SU-DHL-6 (cell line): ENCODE measurements around the gene MYO1D.

Source experiments
- EZH2phosphoT487 ChIP-seq: fragments of 200-600 bp; sonication (generic), shearing (Covaris generic); conservative IDR thresholded peaks from 2 replicates; pipeline ENCODE4 v1.6.1; 2018; ENCODE audit warnings: mild to moderate bottlenecking, antibody characterized with exemption, low read length, moderate library complexity, mixed read lengths
- TF ChIP-seq, protein P1 (sequence below): fragments of 200-600 bp; sonication (generic); IDR thresholded peaks from one replicate; pipeline ENCODE4 v1.5.1; 2017; ENCODE audit warnings: antibody characterized with exemption, mild to moderate bottlenecking, low read length, moderate library complexity; ENCODE audit not compliant: insufficient read depth, poor library complexity, severe bottlenecking

- TF ChIP-seq, protein P1, sequence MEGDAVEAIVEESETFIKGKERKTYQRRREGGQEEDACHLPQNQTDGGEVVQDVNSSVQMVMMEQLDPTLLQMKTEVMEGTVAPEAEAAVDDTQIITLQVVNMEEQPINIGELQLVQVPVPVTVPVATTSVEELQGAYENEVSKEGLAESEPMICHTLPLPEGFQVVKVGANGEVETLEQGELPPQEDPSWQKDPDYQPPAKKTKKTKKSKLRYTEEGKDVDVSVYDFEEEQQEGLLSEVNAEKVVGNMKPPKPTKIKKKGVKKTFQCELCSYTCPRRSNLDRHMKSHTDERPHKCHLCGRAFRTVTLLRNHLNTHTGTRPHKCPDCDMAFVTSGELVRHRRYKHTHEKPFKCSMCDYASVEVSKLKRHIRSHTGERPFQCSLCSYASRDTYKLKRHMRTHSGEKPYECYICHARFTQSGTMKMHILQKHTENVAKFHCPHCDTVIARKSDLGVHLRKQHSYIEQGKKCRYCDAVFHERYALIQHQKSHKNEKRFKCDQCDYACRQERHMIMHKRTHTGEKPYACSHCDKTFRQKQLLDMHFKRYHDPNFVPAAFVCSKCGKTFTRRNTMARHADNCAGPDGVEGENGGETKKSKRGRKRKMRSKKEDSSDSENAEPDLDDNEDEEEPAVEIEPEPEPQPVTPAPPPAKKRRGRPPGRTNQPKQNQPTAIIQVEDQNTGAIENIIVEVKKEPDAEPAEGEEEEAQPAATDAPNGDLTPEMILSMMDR, result no peak
- TF ChIP-seq EZH2phosphoT487, result no peak
These were observed 81.5 kb downstream of the MYO1D start for GRCh38 chr17:32795339-32795979.
